Right lobe of liver (tissue), 4 donors: Measurements from ENCODE around the gene CEP350.

Source experiments
- POLR2A ChIP-seq: fragments of 450-650 bp; IDR thresholded peaks from one replicate; pipeline ENCODE4 v1.6.1; 2017; ENCODE audit warnings: antibody characterized with exemption, mild to moderate bottlenecking
- TF ChIP-seq, protein P1 (sequence below), 4 donors: fragments of 200-600 bp in 3 of 4; fragments of 450-650 bp in 1 of 4; IDR thresholded peaks; one replicate each; pipeline versions ENCODE4 v1.5.1 to v1.8.0; 2016 to 2022; ENCODE audit warnings: antibody characterized with exemption in 4 of 4, mild to moderate bottlenecking in 2 of 4
- donor health status: DM: no; HTN: no; CAD: no.
- donor health status: DM: no; HTN: no; CAD: no.
- donor health status: DM: no; HTN: yes; CAD: no.

DNA sequence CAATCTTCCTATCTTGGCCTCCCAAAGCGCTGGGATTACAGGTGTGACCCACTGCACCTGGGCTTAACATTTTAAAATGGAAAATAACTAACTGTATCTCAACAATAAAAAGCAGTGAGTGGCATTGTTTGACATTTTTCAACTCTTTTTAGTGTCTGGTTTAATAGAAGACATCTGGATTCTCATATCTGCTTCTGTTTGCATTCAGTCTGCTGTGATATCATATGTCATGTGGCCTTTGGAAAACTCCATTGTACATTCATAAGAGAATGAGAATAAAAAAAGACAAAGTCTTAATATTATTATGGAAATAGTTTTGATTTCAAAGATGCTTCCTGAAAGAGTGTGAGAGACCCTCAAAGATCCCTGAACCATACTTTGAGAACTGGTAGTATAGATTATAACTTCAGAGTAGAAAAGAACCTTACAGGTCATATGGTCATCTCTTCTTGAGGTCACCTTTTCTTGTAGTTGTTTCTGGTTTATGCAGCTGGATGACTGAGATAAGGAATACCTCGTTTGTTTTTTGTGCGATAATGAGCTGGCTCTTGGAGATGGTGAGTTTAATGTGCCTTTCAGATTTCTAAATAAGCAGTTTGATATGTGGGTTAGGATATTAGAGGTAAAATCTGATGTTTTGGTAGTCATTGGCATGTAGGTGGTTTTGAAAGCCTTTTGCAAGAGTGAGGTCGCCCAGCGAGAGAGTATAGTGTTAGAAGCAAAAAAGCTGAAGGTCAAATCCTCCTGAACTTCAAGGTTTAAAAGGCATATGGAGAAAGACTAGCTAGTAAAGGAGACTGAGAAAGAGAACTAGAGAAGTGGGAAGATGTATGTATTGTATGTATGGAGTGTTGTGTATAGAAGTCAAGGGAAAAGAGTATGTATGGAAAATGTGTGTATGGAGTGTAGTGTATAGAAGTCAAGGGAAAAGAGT lies 17.2 kb downstream of the CEP350 start:
- TF ChIP-seq, protein P1, sequence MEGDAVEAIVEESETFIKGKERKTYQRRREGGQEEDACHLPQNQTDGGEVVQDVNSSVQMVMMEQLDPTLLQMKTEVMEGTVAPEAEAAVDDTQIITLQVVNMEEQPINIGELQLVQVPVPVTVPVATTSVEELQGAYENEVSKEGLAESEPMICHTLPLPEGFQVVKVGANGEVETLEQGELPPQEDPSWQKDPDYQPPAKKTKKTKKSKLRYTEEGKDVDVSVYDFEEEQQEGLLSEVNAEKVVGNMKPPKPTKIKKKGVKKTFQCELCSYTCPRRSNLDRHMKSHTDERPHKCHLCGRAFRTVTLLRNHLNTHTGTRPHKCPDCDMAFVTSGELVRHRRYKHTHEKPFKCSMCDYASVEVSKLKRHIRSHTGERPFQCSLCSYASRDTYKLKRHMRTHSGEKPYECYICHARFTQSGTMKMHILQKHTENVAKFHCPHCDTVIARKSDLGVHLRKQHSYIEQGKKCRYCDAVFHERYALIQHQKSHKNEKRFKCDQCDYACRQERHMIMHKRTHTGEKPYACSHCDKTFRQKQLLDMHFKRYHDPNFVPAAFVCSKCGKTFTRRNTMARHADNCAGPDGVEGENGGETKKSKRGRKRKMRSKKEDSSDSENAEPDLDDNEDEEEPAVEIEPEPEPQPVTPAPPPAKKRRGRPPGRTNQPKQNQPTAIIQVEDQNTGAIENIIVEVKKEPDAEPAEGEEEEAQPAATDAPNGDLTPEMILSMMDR (IDR thresholded peaks at IDR 0.05), result no peak
- TF ChIP-seq POLR2A, result no peak
